ENCODE measurements around the gene TLR2. TPM values are rescaled to one million over a fixed set of nuclear protein-coding genes. Genes with fewer than 3 reads are reported as not detected.
A peak's percentile ranks its signal among the peaks of the same experiment; 100 is the strongest.

The TLR2 gene
- total RNA-seq, 1 donor from 2014 or later: 17.9 TPM

GRCh38 chr4:153725831-153726154 lies 41.7 kb downstream of the TLR2 start:
- no peak for DNase-seq (ENCODE audit: low read depth)
- no peak for TF ChIP-seq CTCF (IDR thresholded peaks at IDR 0.05; ENCODE audit: insufficient read depth, low read length, poor library complexity, severe bottlenecking)
- Histone ChIP-seq H3K36me3 (ENCODE audit: control insufficient read depth, insufficient read depth, low read length) (no peaks in the 10 kb centered on the region), H3K4me3 (ENCODE audit: low read depth, low read length) (no peak overlapping the region), H3K27me3 (ENCODE audit: control insufficient read depth, insufficient read depth, low read length) (no peaks in the 10 kb centered on the region)

GRCh38 chr4:153728151-153728550 lies 44.1 kb downstream of the TLR2 start:
- no peak for DNase-seq (ENCODE audit: low read depth)
- Histone ChIP-seq H3K4me3 (ENCODE audit: low read depth, low read length) (no peak overlapping the region), H3K27me3 (ENCODE audit: control insufficient read depth, insufficient read depth, low read length) (no peaks in the 10 kb centered on the region), H3K36me3 (ENCODE audit: control insufficient read depth, insufficient read depth, low read length) (no peaks in the 10 kb centered on the region)
- TF ChIP-seq CTCF (IDR thresholded peaks at IDR 0.05; ENCODE audit: insufficient read depth, low read length, poor library complexity, severe bottlenecking): no peak

- Histone ChIP-seq H3K27me3 (ENCODE audit: control insufficient read depth, insufficient read depth, low read length) (no peaks in the 10 kb centered on the region), H3K36me3 (ENCODE audit: control insufficient read depth, insufficient read depth, low read length) (no peaks in the 10 kb centered on the region), H3K4me3 (ENCODE audit: low read depth, low read length) (no peak overlapping the region)
- TF ChIP-seq CTCF (IDR thresholded peaks at IDR 0.05; ENCODE audit: insufficient read depth, low read length, poor library complexity, severe bottlenecking): no peak
- DNase-seq (ENCODE audit: low read depth): no peak
Measured at GRCh38 chr4:153728660-153729059, 44.6 kb downstream of the TLR2 start.

- Histone ChIP-seq H3K4me3 (ENCODE audit: low read depth, low read length) (no peak overlapping the region), H3K27me3 (ENCODE audit: control insufficient read depth, insufficient read depth, low read length) (no peaks in the 10 kb centered on the region), H3K36me3 (ENCODE audit: control insufficient read depth, insufficient read depth, low read length) (no peaks in the 10 kb centered on the region)
- DNase-seq (ENCODE audit: low read depth): no peak
- TF ChIP-seq CTCF (IDR thresholded peaks at IDR 0.05; ENCODE audit: insufficient read depth, low read length, poor library complexity, severe bottlenecking): no peak
Measured at GRCh38 chr4:153729895-153730294, 45.8 kb downstream of the TLR2 start.

GRCh38 chr4:153731239-153731638 lies 47.2 kb downstream of the TLR2 start:
- no peak overlapping the region for H3K4me3 ChIP-seq (ENCODE audit: low read depth, low read length)
- TF ChIP-seq CTCF (IDR thresholded peaks at IDR 0.05; ENCODE audit: insufficient read depth, low read length, poor library complexity, severe bottlenecking): no peak
- peak; percentile 70 for DNase-seq (ENCODE audit: low read depth)
- no peaks in the 10 kb centered on the region for H3K27me3 ChIP-seq (ENCODE audit: control insufficient read depth, insufficient read depth, low read length)
- no peaks in the 10 kb centered on the region for H3K36me3 ChIP-seq (ENCODE audit: control insufficient read depth, insufficient read depth, low read length)

- Histone ChIP-seq H3K27me3 (ENCODE audit: control insufficient read depth, insufficient read depth, low read length) (no peaks in the 10 kb centered on the region), H3K36me3 (ENCODE audit: control insufficient read depth, insufficient read depth, low read length) (no peaks in the 10 kb centered on the region), H3K4me3 (ENCODE audit: low read depth, low read length) (no peak overlapping the region)
- no peak for DNase-seq (ENCODE audit: low read depth)
- TF ChIP-seq CTCF (IDR thresholded peaks at IDR 0.05; ENCODE audit: insufficient read depth, low read length, poor library complexity, severe bottlenecking): no peak
Measured at GRCh38 chr4:153733751-153734448, 49.8 kb downstream of the TLR2 start.
